H1 (cell line): Measurements from ENCODE around the gene TEX48.

ENCODE experiments used
- ATF2 ChIP-seq: IDR thresholded peaks from 2 replicates; pipeline ENCODE4 v1.6.1; 2012; ENCODE audit warnings: low read length, inconsistent platforms
- CEBPB ChIP-seq: IDR thresholded peaks from 2 replicates; pipeline ENCODE4 v1.6.1; 2012; ENCODE audit warnings: low read depth, low read length
- CHD1 ChIP-seq: IDR thresholded peaks from 2 replicates; pipeline ENCODE4 v1.6.1; 2012; ENCODE audit warnings: low read depth, low read length, improper control_type of control experiment
- EZH2 ChIP-seq: fragments of 200-600 bp; sonication (generic); IDR thresholded peaks from 2 replicates; pipeline ENCODE4 v1.7.1; 2012; ENCODE audit warnings: low read depth, mild to moderate bottlenecking, moderate library complexity, low read length, inconsistent platforms; ENCODE audit not compliant: severe bottlenecking
- POLR2A ChIP-seq, 2 experiments: IDR thresholded peaks; 1 replicate in 1 of 2; 2 replicates in 1 of 2; pipeline ENCODE4 v1.6.1; 2011; ENCODE audit warnings: low read depth in 2 of 2, low read length in 2 of 2, mild to moderate bottlenecking in 2 of 2; ENCODE audit errors: control extremely low read depth in 1 of 2
- POLR2AphosphoS5 ChIP-seq: IDR thresholded peaks from 2 replicates; pipeline ENCODE4 v1.6.1; 2011; ENCODE audit warnings: low read depth, low read length
- RNF2 ChIP-seq: fragments of 200-900, 300-1000 bp; sonication (generic); IDR thresholded peaks from 2 replicates; pipeline ENCODE4 v1.7.1; 2016; ENCODE audit warnings: borderline replicate concordance, low read depth, mild to moderate bottlenecking, antibody characterized with exemption, low read length; ENCODE audit not compliant: poor library complexity, severe bottlenecking; ENCODE audit errors: missing control alignments
- SIN3A ChIP-seq, 2 experiments: IDR thresholded peaks in 1 of 2; conservative IDR thresholded peaks in 1 of 2; 2 replicates each; pipeline ENCODE4 v1.6.1; 2011 to 2012; ENCODE audit warnings: low read length in 2 of 2, improper control_type of control experiment in 1 of 2, low read depth in 1 of 2, mild to moderate bottlenecking in 1 of 2
- SP2 ChIP-seq: IDR thresholded peaks from 2 replicates; pipeline ENCODE4 v1.6.1; 2012; ENCODE audit warnings: mild to moderate bottlenecking, low read length, inconsistent platforms
- SUZ12 ChIP-seq: fragments of 200-600 bp; sonication (generic); IDR thresholded peaks from 2 replicates; pipeline ENCODE4 v1.6.1; 2012; ENCODE audit warnings: mild to moderate bottlenecking, inconsistent platforms, low read length, moderate library complexity, mixed read lengths
- TAF1 ChIP-seq: IDR thresholded peaks from 2 replicates; pipeline ENCODE4 v1.6.1; 2011; ENCODE audit warnings: mild to moderate bottlenecking, low read depth, low read length
- TF ChIP-seq, protein P1 (sequence below), 3 experiments: IDR thresholded peaks; 1 replicate in 2 of 3; 2 replicates in 1 of 3; pipeline versions ENCODE4 v1.5.1 to v1.6.1; 2011; ENCODE audit warnings: low read length in 3 of 3, mild to moderate bottlenecking in 3 of 3, inconsistent platforms in 2 of 3, low read depth in 1 of 3, moderate library complexity in 1 of 3; ENCODE audit not compliant: insufficient read depth in 1 of 3; ENCODE audit errors: control extremely low read depth in 1 of 3
- TF ChIP-seq, protein P2 (sequence below): IDR thresholded peaks from 2 replicates; pipeline ENCODE4 v1.6.1; 2012; ENCODE audit warnings: inconsistent platforms

GRCh38 chr9:114631166-114631565 lies 50.8 kb downstream of the TEX48 start:
- TF ChIP-seq SUZ12 (no peak), POLR2AphosphoS5 (no peak), SP2 (no peak), ATF2 (no peak), CHD1 (no peak), POLR2A (IDR thresholded peaks at IDR 0.05; ENCODE audit: control extremely low read depth in 1 of 2, low read depth in 2 of 2, low read length in 2 of 2) (no peak), EZH2 (no peak), SIN3A (conservative IDR thresholded peaks at IDR 0.05 in 1 of 2, IDR thresholded peaks at IDR 0.05 in 1 of 2; ENCODE audit: low read depth in 1 of 2, low read length in 2 of 2) (no peak), CEBPB (no peak), TAF1 (no peak), RNF2 (no peak)
- TF ChIP-seq, protein P1, sequence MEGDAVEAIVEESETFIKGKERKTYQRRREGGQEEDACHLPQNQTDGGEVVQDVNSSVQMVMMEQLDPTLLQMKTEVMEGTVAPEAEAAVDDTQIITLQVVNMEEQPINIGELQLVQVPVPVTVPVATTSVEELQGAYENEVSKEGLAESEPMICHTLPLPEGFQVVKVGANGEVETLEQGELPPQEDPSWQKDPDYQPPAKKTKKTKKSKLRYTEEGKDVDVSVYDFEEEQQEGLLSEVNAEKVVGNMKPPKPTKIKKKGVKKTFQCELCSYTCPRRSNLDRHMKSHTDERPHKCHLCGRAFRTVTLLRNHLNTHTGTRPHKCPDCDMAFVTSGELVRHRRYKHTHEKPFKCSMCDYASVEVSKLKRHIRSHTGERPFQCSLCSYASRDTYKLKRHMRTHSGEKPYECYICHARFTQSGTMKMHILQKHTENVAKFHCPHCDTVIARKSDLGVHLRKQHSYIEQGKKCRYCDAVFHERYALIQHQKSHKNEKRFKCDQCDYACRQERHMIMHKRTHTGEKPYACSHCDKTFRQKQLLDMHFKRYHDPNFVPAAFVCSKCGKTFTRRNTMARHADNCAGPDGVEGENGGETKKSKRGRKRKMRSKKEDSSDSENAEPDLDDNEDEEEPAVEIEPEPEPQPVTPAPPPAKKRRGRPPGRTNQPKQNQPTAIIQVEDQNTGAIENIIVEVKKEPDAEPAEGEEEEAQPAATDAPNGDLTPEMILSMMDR (IDR thresholded peaks at IDR 0.05; ENCODE audit: control extremely low read depth in 1 of 3, insufficient read depth in 1 of 3, low read depth in 1 of 3, low read length in 3 of 3): no peak
- TF ChIP-seq, protein P2, sequence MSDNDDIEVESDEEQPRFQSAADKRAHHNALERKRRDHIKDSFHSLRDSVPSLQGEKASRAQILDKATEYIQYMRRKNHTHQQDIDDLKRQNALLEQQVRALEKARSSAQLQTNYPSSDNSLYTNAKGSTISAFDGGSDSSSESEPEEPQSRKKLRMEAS: no peak
